ENCODE data around the gene CNFN.

The CNFN gene

DNA sequence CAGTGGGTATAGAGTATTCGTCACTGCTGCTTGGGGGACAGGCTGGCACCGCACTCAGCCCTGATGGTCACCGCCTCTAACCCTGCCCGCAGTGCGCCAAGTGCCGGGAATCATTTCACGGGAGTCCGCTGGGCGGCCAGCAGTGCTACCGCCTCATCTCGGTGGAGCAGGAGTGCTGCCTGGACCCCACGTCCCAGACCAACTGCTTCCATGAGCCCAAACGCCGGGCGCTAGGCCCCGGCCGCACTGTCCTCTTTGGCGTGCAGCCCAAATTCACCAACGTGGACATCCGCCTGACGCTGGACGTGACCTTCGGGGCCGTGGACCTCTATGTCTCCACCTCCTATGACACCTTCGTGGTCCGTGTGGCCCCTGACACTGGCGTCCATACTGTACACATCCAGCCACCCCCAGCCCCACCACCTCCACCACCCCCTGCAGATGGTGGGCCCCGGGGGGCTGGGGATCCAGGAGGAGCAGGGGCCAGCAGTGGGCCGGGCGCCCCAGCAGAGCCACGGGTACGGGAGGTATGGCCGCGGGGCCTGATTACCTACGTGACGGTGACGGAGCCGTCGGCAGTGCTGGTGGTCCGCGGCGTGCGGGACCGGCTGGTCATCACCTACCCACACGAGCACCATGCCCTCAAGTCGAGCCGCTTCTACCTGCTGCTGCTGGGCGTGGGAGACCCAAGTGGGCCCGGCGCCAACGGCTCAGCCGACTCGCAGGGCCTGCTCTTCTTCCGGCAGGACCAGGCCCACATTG is 14.5 kb downstream of the CNFN start:
- DNase-seq (ENCODE audit: low read depth, low spot score), result no peak

DNA sequence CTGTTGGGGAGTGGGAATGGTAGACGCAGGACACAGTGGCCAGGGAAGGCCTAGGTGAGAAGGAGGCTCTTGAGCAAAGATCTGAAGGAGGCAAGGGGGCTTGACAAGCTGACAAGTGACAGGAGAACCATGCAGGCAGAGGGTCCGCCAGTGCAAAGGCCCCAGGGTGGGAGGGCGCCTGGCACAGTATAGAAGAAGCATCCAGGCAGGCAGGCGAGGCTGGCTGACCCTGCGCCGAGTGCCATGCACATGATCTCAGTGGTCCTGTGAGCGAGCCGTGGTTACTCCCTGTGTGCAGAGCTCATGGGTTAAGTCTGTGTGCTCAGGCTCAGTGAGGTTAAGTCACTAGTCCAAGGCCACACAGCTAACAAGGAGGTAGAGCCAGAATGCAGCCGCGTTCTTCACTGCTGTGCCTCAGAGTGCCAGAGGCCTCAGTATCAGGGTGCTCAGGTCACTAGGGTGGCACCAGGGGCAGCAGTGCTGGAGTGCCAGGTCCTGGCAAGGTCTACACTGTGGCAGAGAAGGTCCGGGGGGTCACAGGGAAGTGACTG is 15.2 kb downstream of the CNFN start:
- DNase-seq (ENCODE audit: low read depth, low spot score), result no peak

GRCh38 chr19:42370626-42371175 is 19.4 kb downstream of the CNFN start:
- DNase-seq (ENCODE audit: low read depth, low spot score), result no peak

GRCh38 chr19:42370068-42370520 is 20.0 kb downstream of the CNFN start:
- DNase-seq (ENCODE audit: low read depth, low spot score), result no peak

GRCh38 chr19:42369433-42370067 is 20.5 kb downstream of the CNFN start:
- DNase-seq (ENCODE audit: low read depth, low spot score), result no peak

DNA sequence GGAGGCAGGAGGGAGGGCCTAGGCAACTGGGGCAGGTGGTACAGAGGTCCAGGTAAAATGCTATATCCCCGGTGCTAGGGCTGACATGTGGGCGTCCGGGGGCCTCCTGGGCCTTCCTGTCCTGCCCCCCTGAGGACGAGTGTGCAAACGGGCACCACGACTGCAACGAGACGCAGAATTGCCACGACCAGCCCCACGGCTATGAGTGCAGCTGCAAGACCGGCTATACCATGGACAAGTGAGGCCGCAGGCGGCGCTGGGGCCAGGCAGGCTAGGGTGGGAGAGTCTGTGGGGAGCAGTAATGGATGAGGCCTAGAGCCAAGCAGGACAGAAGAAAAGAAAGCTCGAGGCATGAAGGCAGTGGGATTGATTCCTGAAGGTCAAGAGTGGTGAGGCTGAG is 21.3 kb downstream of the CNFN start:
- no peak for DNase-seq (ENCODE audit: low read depth, low spot score)

GRCh38 chr19:42368360-42368759 is 21.7 kb downstream of the CNFN start:
- DNase-seq (ENCODE audit: low read depth, low spot score), result no peak

DNA sequence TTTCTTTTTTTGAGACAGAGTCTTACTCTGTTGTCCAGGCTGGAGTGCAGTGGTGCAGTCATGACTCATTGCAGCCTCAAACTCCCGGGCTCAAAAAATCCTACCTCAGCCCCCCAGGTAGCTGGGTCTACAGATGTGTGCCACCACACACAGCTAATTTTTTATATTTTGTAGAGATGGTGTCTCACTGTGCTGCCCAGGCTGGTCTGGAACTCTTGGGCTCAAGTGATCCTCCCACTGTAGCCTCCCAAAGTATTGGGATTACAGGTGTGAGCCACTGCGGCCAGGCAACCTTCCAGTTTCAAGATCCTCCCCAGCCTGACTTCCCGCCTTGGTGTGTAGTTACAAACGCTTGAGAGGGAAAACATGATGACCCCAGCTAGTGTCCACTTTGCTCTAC is 22.2 kb downstream of the CNFN start:
- DNase-seq (ENCODE audit: low read depth, low spot score), result no peak

DNA sequence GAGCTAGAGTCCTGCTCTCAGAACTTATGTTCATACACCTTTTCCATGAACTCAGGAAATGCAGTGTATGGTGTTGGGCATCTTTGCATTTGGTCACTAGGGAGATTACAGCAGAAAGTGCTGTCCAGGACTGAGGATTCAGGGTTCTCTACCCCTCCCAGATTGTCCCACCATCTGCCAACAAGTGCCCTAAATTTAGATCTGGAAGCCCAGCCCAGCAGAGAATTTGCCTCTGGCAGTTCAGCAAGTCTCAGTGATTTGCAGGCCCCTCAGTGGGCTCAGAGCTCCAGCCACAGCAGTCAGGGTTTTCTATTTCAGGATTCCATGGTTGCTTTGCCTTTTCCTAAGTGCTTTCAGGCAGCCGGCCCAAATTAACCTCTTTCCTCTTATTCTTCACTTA is 23.4 kb downstream of the CNFN start:
- DNase-seq (ENCODE audit: low read depth, low spot score), result no peak

DNA sequence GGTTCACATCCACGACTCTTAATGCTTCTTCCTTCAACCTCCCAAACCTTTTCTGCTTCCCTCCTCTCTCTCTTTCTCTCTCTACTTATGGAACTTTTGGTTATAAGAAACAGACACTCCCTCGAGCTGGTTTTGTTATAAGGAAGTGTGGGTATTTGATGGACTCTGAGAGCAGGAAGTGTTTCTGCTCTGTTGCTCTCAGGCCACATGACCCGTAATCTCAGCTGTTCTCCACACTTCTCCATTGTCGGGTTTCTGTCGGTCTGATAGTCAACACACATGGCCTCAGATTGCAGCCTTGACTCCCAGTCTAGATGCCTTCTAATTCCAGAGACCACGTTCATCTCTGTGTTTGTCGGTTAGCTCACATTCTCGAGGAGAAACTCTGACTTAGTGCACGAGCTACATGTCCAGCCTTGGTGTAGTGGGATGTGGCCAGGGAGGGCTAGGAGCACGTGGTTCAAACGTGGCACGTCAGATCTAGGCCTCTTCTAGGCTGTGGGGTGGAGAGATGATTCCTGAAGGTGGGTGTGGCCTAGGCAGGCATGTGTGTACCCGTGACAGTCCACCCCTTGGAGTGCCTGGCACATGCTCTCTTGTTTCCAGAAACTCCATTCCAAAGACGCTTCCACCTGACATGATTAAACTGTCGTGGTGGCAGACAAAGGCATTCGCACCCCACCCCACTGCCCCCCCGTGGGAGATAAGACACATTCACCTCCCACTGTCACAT is 26.3 kb downstream of the CNFN start:
- DNase-seq (ENCODE audit: low read depth, low spot score), result no peak

GRCh38 chr19:42362891-42363440 is 27.1 kb downstream of the CNFN start:
- no peak for DNase-seq (ENCODE audit: low read depth, low spot score)

GRCh38 chr19:42362342-42362741 is 27.8 kb downstream of the CNFN start:
- no peak for DNase-seq (ENCODE audit: low read depth, low spot score)

DNA sequence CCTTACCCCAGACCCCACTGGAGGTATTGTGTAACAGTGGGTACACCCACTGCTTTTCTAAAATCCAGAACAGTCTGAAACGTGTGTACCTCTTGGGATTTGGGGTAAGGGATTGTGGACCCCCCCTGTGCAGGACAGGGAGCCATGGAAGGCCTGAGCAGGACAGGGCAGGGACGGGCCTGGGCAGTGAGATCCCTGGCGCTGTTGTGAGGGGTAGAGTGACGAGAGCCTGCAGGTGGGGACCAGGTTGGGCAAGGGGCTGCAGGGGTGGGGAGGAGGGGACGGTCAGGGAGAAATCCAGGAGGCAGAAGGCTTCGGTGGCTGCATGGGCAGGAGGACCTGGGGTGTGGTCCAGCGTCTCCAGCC is 28.6 kb downstream of the CNFN start:
- DNase-seq (ENCODE audit: low read depth, low spot score), result no peak

- no peak for DNase-seq (ENCODE audit: low read depth, low spot score)
Measured at GRCh38 chr19:42360787-42361544, 29.1 kb downstream of the CNFN start.

GRCh38 chr19:42357290-42357689 is 32.8 kb downstream of the CNFN start:
- no peak for DNase-seq (ENCODE audit: low read depth, low spot score)

- DNase-seq (ENCODE audit: low read depth, low spot score), result no peak
Measured at GRCh38 chr19:42356686-42357085, 33.4 kb downstream of the CNFN start.

GRCh38 chr19:42355896-42356295 is 34.2 kb downstream of the CNFN start:
- no peak for DNase-seq (ENCODE audit: low read depth, low spot score)

DNA sequence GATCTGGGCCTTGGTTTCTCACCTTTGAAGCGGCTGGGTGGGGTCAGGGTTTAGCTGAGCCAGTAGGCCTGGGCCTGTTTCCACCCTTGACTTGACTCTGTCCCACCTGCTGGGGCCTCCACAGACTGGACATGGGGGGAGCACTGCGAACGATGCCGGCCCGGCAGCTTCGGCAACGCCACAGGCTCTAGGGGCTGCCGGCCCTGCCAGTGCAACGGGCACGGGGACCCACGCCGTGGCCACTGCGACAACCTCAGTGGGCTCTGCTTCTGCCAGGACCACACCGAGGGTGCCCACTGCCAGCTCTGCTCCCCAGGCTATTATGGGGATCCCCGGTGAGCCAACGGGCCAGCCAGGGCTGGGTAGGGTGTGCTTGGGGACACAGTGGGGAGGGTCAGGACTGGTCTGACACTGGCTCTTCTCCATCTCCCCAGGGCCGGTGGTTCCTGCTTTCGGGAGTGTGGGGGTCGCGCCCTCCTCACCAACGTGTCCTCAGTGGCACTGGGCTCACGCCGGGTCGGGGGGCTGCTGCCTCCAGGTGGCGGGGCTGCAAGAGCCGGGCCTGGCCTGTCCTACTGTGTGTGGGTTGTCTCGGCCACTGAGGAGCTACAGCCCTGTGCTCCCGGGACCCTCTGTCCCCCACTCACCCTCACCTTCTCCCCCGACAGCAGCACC is 36.6 kb downstream of the CNFN start:
- no peak for DNase-seq (ENCODE audit: low read depth, low spot score)

DNA sequence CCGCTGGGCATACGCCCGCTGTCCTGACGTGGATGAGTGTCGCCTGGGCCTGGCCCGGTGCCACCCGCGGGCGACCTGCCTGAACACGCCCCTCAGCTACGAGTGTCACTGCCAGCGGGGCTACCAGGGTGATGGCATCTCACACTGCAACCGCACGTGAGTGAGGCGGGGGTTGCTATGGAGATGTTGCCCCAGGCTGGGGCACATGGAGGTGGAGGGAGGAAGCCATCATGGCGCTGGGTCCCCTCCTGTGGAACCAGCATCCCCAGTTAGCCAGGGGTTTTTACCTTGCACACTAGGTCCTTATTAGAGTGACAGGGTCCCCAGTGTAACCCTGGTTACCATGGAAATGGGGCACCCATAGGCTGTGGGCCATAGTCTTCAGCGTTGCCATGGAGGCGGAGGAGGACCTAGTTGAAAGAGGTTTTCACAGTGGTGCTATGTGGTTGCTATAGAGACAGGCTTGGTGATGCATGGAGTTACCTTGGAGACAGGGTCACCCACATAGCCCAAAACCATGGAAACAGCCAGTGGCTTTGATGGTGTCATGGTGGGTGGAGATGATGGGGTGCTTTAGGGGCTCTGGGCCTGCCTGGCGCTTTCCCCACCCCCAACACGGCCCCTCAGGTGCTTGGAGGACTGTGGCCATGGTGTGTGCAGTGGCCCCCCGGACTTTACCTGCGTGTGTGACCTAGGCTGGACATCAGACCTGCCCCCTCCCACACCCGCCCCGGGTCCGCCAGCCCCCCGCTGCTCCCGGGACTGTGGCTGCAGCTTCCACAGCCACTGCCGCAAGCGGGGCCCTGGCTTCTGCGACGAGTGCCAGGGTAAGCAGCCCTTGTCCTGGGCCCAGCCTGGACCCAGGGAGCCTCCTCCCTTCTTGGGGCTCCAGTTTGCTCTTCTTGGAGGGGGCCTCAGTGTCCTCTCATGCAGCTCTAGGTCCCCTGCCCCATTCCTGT is 37.5 kb downstream of the CNFN start:
- no peak for DNase-seq (ENCODE audit: low read depth, low spot score)
